DOHH2 (cell line): ENCODE data around the gene OR6C76.

Experiments
- H3F3A ChIP-seq: fragments of 200-600 bp; sonication (generic), shearing (Covaris generic); 2 replicates; pipeline ENCODE4 v1.6.0; 2016; ENCODE audit warnings: antibody characterized with exemption, mild to moderate bottlenecking; ENCODE audit not compliant: control insufficient read depth, insufficient read depth
- H3K27ac ChIP-seq: fragments of 200-600 bp; sonication (generic); 2 replicates; pipeline ENCODE4 v1.5.1; 2014; ENCODE audit warnings: low read depth, mild to moderate bottlenecking, low read length, moderate library complexity
- H3K27me3 ChIP-seq: fragments of 200-600 bp; sonication (generic); 2 replicates; pipeline ENCODE4 v1.6.1; 2014; ENCODE audit warnings: mild to moderate bottlenecking, low read length, mixed read lengths; ENCODE audit not compliant: control insufficient read depth
- H3K36me3 ChIP-seq: fragments of 200-600 bp; sonication (generic); 2 replicates; pipeline ENCODE4 v1.6.1; 2014; ENCODE audit warnings: mild to moderate bottlenecking, low read length, moderate library complexity, mixed read lengths; ENCODE audit not compliant: control insufficient read depth
- H3K4me1 ChIP-seq: fragments of 200-600 bp; sonication (generic); 2 replicates; pipeline ENCODE4 v1.6.1; 2014; ENCODE audit warnings: mild to moderate bottlenecking, low read length, mixed read lengths; ENCODE audit not compliant: control insufficient read depth
- H3K4me2 ChIP-seq: fragments of 200-600 bp; sonication (generic); 2 replicates; pipeline ENCODE4 v1.6.0; 2014; ENCODE audit warnings: mild to moderate bottlenecking, low read length, moderate library complexity
- H3K4me3 ChIP-seq: fragments of 200-600 bp; sonication (generic); 2 replicates; pipeline ENCODE4 v1.5.1; 2014; ENCODE audit warnings: mild to moderate bottlenecking, low read length, mixed read lengths
- H3K79me2 ChIP-seq: fragments of 200-600 bp; sonication (generic); 2 replicates; pipeline ENCODE4 v1.6.1; 2014; ENCODE audit warnings: mild to moderate bottlenecking, low read length, mixed read lengths; ENCODE audit not compliant: control insufficient read depth
- H3K9me2 ChIP-seq: fragments of 200-600 bp; sonication (generic); replicated peaks from 2 replicates; pipeline ENCODE4 v1.6.1; 2014; ENCODE audit warnings: mild to moderate bottlenecking, low read length, mixed read lengths; ENCODE audit not compliant: control insufficient read depth
- H3K9me3 ChIP-seq: fragments of 200-600 bp; sonication (generic); 2 replicates; pipeline ENCODE4 v1.6.1; 2014; ENCODE audit warnings: antibody characterized with exemption, low read length, mixed read lengths; ENCODE audit not compliant: control insufficient read depth, insufficient read depth
- H4K20me1 ChIP-seq: fragments of 200-600 bp; sonication (generic); 2 replicates; pipeline ENCODE4 v1.6.0; 2014; ENCODE audit warnings: low read depth, mild to moderate bottlenecking, antibody characterized with exemption, low read length, moderate library complexity; ENCODE audit not compliant: control insufficient read depth, insufficient read depth
- EZH2phosphoT487 ChIP-seq: fragments of 200-600 bp; sonication (generic); IDR thresholded peaks from 2 replicates; pipeline ENCODE4 v1.6.1; 2017; ENCODE audit warnings: borderline replicate concordance, mild to moderate bottlenecking, antibody characterized with exemption, low read length, moderate library complexity, mixed read lengths
- TF ChIP-seq, protein P1 (sequence below): fragments of 200-600 bp; sonication (generic); IDR thresholded peaks from one replicate; pipeline ENCODE4 v1.5.1; 2014; ENCODE audit warnings: antibody characterized with exemption, mild to moderate bottlenecking, low read depth, low read length; ENCODE audit not compliant: poor library complexity, severe bottlenecking

Gene OR6C76

DNA sequence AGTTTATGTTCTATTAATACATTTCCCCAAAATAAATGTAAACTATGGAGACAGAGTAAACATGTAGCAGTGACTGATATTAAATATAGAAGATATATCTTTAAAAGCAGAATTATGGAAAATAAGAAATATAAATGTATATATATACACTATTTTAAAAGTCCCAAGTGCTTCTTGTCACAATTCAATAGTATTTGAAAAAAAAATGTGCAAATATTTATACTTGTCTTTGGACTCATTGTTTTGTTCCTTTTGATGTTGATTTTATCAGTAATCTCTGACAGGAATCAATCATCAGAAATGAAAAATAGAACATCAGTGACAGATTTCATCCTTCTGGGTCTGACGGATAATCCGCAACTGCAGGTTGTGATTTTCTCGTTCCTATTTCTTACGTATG is at the start of gene OR6C76:
Gene OR6C76, plus strand, starts transcription at position 301 of the 400 bp plus-strand sequence. Its CDS starts 0 bp downstream, at position 301.
- no peaks in the 10 kb centered on the region for H3K36me3 ChIP-seq
- TF ChIP-seq EZH2phosphoT487: no peak
- TF ChIP-seq, protein P1, sequence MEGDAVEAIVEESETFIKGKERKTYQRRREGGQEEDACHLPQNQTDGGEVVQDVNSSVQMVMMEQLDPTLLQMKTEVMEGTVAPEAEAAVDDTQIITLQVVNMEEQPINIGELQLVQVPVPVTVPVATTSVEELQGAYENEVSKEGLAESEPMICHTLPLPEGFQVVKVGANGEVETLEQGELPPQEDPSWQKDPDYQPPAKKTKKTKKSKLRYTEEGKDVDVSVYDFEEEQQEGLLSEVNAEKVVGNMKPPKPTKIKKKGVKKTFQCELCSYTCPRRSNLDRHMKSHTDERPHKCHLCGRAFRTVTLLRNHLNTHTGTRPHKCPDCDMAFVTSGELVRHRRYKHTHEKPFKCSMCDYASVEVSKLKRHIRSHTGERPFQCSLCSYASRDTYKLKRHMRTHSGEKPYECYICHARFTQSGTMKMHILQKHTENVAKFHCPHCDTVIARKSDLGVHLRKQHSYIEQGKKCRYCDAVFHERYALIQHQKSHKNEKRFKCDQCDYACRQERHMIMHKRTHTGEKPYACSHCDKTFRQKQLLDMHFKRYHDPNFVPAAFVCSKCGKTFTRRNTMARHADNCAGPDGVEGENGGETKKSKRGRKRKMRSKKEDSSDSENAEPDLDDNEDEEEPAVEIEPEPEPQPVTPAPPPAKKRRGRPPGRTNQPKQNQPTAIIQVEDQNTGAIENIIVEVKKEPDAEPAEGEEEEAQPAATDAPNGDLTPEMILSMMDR: no peak
- H3K27ac ChIP-seq: no peak within 1 kb of the TSS
- H3K9me3 ChIP-seq: no peaks in the 10 kb centered on the region
- no peak within 1 kb of the TSS for H3K4me3 ChIP-seq
- no peaks in the 10 kb centered on the region for H3K27me3 ChIP-seq
- H3K4me1 ChIP-seq: 0 out of 2 replicates have a peak, but pooled peaks cover 3% of the 10 kb centered on the region
- H3K4me2 ChIP-seq: no peak within 1 kb of the TSS
- no peaks in the 10 kb centered on the region; the same call in 1 of the 2 replicates for H3F3A ChIP-seq
- H4K20me1 ChIP-seq: no peaks in the 10 kb centered on the region
- no peaks in the 10 kb centered on the region for H3K9me2 ChIP-seq
- no peaks in the 10 kb centered on the region for H3K79me2 ChIP-seq

DNA sequence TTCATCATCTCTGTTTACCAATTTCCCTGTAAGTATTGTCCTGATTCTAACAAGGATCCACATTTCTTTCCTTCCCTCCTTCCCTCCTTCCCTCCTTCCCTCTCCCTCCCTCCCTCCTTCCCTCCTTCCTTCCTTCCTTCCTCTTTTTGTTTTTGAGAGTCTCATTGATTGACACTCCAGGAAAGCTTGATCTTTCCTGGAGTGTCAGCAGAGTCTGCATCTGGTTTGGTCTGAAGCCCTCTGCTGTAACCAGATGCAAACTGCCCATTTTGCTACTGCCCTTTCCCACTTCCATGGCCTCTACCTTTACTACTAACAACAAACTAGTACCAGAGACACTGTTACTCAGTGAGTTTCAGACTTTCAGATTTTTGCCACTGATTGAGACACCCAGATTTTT is 40.2 kb upstream of the OR6C76 start:
- no peaks in the 10 kb centered on the region for H3K9me2 ChIP-seq
- no peaks in the 10 kb centered on the region for H3K27me3 ChIP-seq
- H4K20me1 ChIP-seq: no peaks in the 10 kb centered on the region
- H3K79me2 ChIP-seq: no peaks in the 10 kb centered on the region
- H3K4me1 ChIP-seq: no peaks in the 10 kb centered on the region
- TF ChIP-seq, protein P1: no peak
- no peak for TF ChIP-seq EZH2phosphoT487
- no peaks in the 10 kb centered on the region for H3F3A ChIP-seq
- H3K36me3 ChIP-seq: no peaks in the 10 kb centered on the region
- H3K9me3 ChIP-seq: no peaks in the 10 kb centered on the region
- no peak overlapping the region for H3K27ac ChIP-seq
- no peak overlapping the region for H3K4me3 ChIP-seq
- H3K4me2 ChIP-seq: no peak overlapping the region

DNA sequence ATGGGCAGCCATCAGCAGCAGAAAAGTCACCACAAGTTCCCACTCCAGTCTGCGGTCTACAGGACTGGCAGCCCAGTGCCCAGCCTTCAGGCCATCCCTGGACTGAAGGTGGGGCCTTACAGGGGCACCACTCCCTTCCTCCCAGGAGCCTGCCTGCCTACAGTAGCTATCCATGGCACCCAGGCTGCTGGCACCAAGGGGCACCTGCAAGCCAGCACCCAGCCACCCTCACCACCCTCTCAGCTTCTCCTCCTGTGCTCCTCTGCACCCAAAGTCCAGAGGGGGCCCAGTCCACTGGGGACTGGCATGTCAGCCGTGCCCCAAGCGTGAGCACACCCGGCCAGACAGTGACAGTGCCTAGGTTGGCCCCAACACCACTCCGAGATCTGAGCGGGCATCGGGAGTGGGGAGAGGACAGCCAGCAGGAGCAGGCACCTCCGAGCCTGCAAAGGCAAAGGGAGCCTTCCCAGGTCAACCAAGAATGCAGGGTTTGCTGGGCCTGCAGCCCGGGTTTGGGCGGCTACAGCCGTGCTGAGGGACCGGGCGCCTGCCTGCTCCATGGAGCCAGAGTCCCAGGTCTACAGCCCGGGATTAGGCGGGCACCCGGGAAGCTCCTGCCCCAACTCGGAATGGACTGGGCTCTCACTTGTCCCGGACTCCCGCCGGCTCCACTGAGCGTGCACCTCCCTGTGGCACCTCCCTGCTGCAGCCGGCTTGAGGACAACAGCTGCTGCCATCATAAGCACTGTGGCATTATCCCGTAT is 33.8 kb upstream of the OR6C76 start:
- no peaks in the 10 kb centered on the region for H3K9me2 ChIP-seq
- no peaks in the 10 kb centered on the region for H3K27me3 ChIP-seq
- no peaks in the 10 kb centered on the region for H3K79me2 ChIP-seq
- H3K27ac ChIP-seq: no peak overlapping the region
- no peaks in the 10 kb centered on the region for H3K9me3 ChIP-seq
- H3K4me1 ChIP-seq: no peaks in the 10 kb centered on the region
- no peaks in the 10 kb centered on the region for H3F3A ChIP-seq
- H3K36me3 ChIP-seq: no peaks in the 10 kb centered on the region
- H4K20me1 ChIP-seq: no peaks in the 10 kb centered on the region
- no peak overlapping the region for H3K4me2 ChIP-seq
- no peak overlapping the region for H3K4me3 ChIP-seq
- TF ChIP-seq, protein P1: no peak
- no peak for TF ChIP-seq EZH2phosphoT487
